ENCODE measurements around the gene LRRC3B. TPM values are rescaled to one million over a fixed set of nuclear protein-coding genes. Genes with fewer than 3 reads are reported as not detected.

The LRRC3B gene
- total RNA-seq, 5 donors from 2014 or later (not counting 1 experiment from before 2014, with no cell fraction given): not detected

GRCh38 chr3:26713091-26713490, 90.5 kb downstream of the LRRC3B start:
- Mint-ChIP-seq H3K4me1 (no peaks in the 10 kb centered on the region), H3K27ac (no peak overlapping the region), H3K4me3 (no peak overlapping the region), H3K9me3 (peaks cover 0 to 3% (median 0%) of the 10 kb centered on the region in 3 donors), H3K27me3 (peaks cover 1 to 3% of the 10 kb centered on the region in 2 donors), H3K36me3 (no peaks in the 10 kb centered on the region)
- WGBS (ENCODE audit: insufficient coverage): 88% methylated on average over 1 of the region's 3 CpGs
- H3K4me1 ChIP-seq (ENCODE audit: control insufficient read depth in 1 of 2, extremely low read depth in 1 of 2, insufficient read depth in 2 of 2, low read length in 2 of 2): no peaks in the 10 kb centered on the region
- ChIA-PET CTCF (interaction anchor here in 1 of 2 donors (1.1 kb wide), 1 partner anchor 1065 kb away, joined by 4 read pairs; no protein-coding TSS in a partner anchor), POLR2A (no interaction called here)
- no peaks in the 10 kb centered on the region for H3K9me3 ChIP-seq
- no peak overlapping the region for H3K27ac ChIP-seq (ENCODE audit: low read length)
- H3K4me3 ChIP-seq (ENCODE audit: control insufficient read depth in 1 of 2, extremely low read depth in 1 of 2, low read length in 1 of 2): no peak overlapping the region
- no peak for DNase-seq
- ATAC-seq (replicated peaks in 1 of 4): no peak
- H3K27me3 ChIP-seq (replicated peaks in 1 of 2; ENCODE audit: control insufficient read depth in 2 of 2, extremely low read depth in 1 of 2, insufficient read depth in 2 of 2, low read length in 1 of 2): no peaks in the 10 kb centered on the region
- no peaks in the 10 kb centered on the region for H3K36me3 ChIP-seq (ENCODE audit: control insufficient read depth in 2 of 2, extremely low read depth in 1 of 2, insufficient read depth in 1 of 2, low read length in 1 of 2)

GRCh38 chr3:26714485-26714884, 91.9 kb downstream of the LRRC3B start:
- ChIA-PET CTCF (interaction anchor here in 1 of 2 donors (0.6 kb wide), 1 partner anchor 1183 kb away, joined by 4 read pairs; no protein-coding TSS in a partner anchor), POLR2A (no interaction called here)
- Histone ChIP-seq H3K4me1 (ENCODE audit: control insufficient read depth in 1 of 2, extremely low read depth in 1 of 2, insufficient read depth in 2 of 2, low read length in 2 of 2) (no peaks in the 10 kb centered on the region), H3K36me3 (ENCODE audit: control insufficient read depth in 2 of 2, extremely low read depth in 1 of 2, insufficient read depth in 1 of 2, low read length in 1 of 2) (no peaks in the 10 kb centered on the region), H3K9me3 (no peaks in the 10 kb centered on the region), H3K4me3 (ENCODE audit: control insufficient read depth in 1 of 2, extremely low read depth in 1 of 2, low read length in 1 of 2) (no peak overlapping the region), H3K27me3 (replicated peaks in 1 of 2; ENCODE audit: control insufficient read depth in 2 of 2, extremely low read depth in 1 of 2, insufficient read depth in 2 of 2, low read length in 1 of 2) (no peaks in the 10 kb centered on the region), H3K27ac (ENCODE audit: low read length) (no peak overlapping the region)
- Mint-ChIP-seq H3K9me3 (peaks cover 0 to 3% (median 0%) of the 10 kb centered on the region in 3 donors), H3K36me3 (no peaks in the 10 kb centered on the region), H3K27ac (no peak overlapping the region), H3K4me3 (no peak overlapping the region), H3K4me1 (no peaks in the 10 kb centered on the region), H3K27me3 (peaks cover 0 to 3% of the 10 kb centered on the region in 2 donors)
- WGBS (ENCODE audit: insufficient coverage): 100% methylated on average over 2 of the region's 3 CpGs
- no peak for ATAC-seq (replicated peaks in 1 of 4)
- DNase-seq: no peak

GRCh38 chr3:26715431-26715830, 92.9 kb downstream of the LRRC3B start:
- Histone ChIP-seq H3K27ac (ENCODE audit: low read length) (no peak overlapping the region), H3K27me3 (replicated peaks in 1 of 2; ENCODE audit: control insufficient read depth in 2 of 2, extremely low read depth in 1 of 2, insufficient read depth in 2 of 2, low read length in 1 of 2) (no peaks in the 10 kb centered on the region), H3K9me3 (no peaks in the 10 kb centered on the region), H3K36me3 (ENCODE audit: control insufficient read depth in 2 of 2, extremely low read depth in 1 of 2, insufficient read depth in 1 of 2, low read length in 1 of 2) (no peaks in the 10 kb centered on the region), H3K4me1 (ENCODE audit: control insufficient read depth in 1 of 2, extremely low read depth in 1 of 2, insufficient read depth in 2 of 2, low read length in 2 of 2) (no peaks in the 10 kb centered on the region), H3K4me3 (ENCODE audit: control insufficient read depth in 1 of 2, extremely low read depth in 1 of 2, low read length in 1 of 2) (no peak overlapping the region)
- peaks cover 0 to 3% (median 0%) of the 10 kb centered on the region in 3 donors for H3K9me3 Mint-ChIP-seq
- ATAC-seq (replicated peaks in 1 of 4) (no peak), DNase-seq (no peak)
- no peaks in the 10 kb centered on the region for H3K36me3 Mint-ChIP-seq
- ChIA-PET CTCF (no interaction called here), POLR2A (no interaction called here)
- no peaks in the 10 kb centered on the region for H3K4me1 Mint-ChIP-seq
- WGBS (ENCODE audit: insufficient coverage): no CpG with 5 or more reads among the region's 3 CpGs
- no peaks in the 10 kb centered on the region for H3K27me3 Mint-ChIP-seq
- H3K27ac Mint-ChIP-seq: no peak overlapping the region
- H3K4me3 Mint-ChIP-seq: no peak overlapping the region

- H3K4me3 Mint-ChIP-seq: no peak overlapping the region
- DNase-seq: no peak
- H3K4me3 ChIP-seq (ENCODE audit: control insufficient read depth in 1 of 2, extremely low read depth in 1 of 2, low read length in 1 of 2): no peak overlapping the region
- no peaks in the 10 kb centered on the region for H3K4me1 ChIP-seq (ENCODE audit: control insufficient read depth in 1 of 2, extremely low read depth in 1 of 2, insufficient read depth in 2 of 2, low read length in 2 of 2)
- POLR2A ChIA-PET: no interaction called here
- H3K27me3 Mint-ChIP-seq: no peaks in the 10 kb centered on the region
- no peak for ATAC-seq (replicated peaks in 1 of 4)
- H3K27ac Mint-ChIP-seq: no peak overlapping the region
- H3K36me3 ChIP-seq (ENCODE audit: control insufficient read depth in 2 of 2, extremely low read depth in 1 of 2, insufficient read depth in 1 of 2, low read length in 1 of 2): no peaks in the 10 kb centered on the region
- WGBS (ENCODE audit: insufficient coverage): no CpG with 5 or more reads among the region's 1 CpG
- H3K27ac ChIP-seq (ENCODE audit: low read length): no peak overlapping the region
- peaks cover 0 to 3% (median 0%) of the 10 kb centered on the region in 3 donors for H3K9me3 Mint-ChIP-seq
- no peaks in the 10 kb centered on the region for H3K4me1 Mint-ChIP-seq
- H3K36me3 Mint-ChIP-seq: no peaks in the 10 kb centered on the region
- CTCF ChIA-PET: no interaction called here
- no peaks in the 10 kb centered on the region for H3K9me3 ChIP-seq
- no peaks in the 10 kb centered on the region for H3K27me3 ChIP-seq (replicated peaks in 1 of 2; ENCODE audit: control insufficient read depth in 2 of 2, extremely low read depth in 1 of 2, insufficient read depth in 2 of 2, low read length in 1 of 2)
Observed at GRCh38 chr3:26718315-26718714, 95.7 kb downstream of the LRRC3B start.

GRCh38 chr3:26719134-26719533, 96.6 kb downstream of the LRRC3B start:
- Histone ChIP-seq H3K27ac (ENCODE audit: low read length) (no peak overlapping the region), H3K4me1 (ENCODE audit: control insufficient read depth in 1 of 2, extremely low read depth in 1 of 2, insufficient read depth in 2 of 2, low read length in 2 of 2) (no peaks in the 10 kb centered on the region), H3K4me3 (ENCODE audit: control insufficient read depth in 1 of 2, extremely low read depth in 1 of 2, low read length in 1 of 2) (no peak overlapping the region), H3K27me3 (replicated peaks in 1 of 2; ENCODE audit: control insufficient read depth in 2 of 2, extremely low read depth in 1 of 2, insufficient read depth in 2 of 2, low read length in 1 of 2) (no peaks in the 10 kb centered on the region), H3K9me3 (no peaks in the 10 kb centered on the region), H3K36me3 (ENCODE audit: control insufficient read depth in 2 of 2, extremely low read depth in 1 of 2, insufficient read depth in 1 of 2, low read length in 1 of 2) (no peaks in the 10 kb centered on the region)
- no peaks in the 10 kb centered on the region for H3K4me1 Mint-ChIP-seq
- H3K36me3 Mint-ChIP-seq: no peaks in the 10 kb centered on the region
- CTCF ChIA-PET: no interaction called here
- no peak overlapping the region for H3K27ac Mint-ChIP-seq
- no peaks in the 10 kb centered on the region for H3K27me3 Mint-ChIP-seq
- DNase-seq (no peak), ATAC-seq (replicated peaks in 1 of 4) (no peak)
- H3K4me3 Mint-ChIP-seq: no peak overlapping the region
- POLR2A ChIA-PET: interaction anchor here in 1 of 2 donors (0.6 kb wide), 1 partner anchor 427 kb away, joined by 3 read pairs; no protein-coding TSS in a partner anchor
- peaks cover 0 to 3% (median 0%) of the 10 kb centered on the region in 3 donors for H3K9me3 Mint-ChIP-seq
- no CpG with 5 or more reads among the region's 4 CpGs for WGBS (ENCODE audit: insufficient coverage)

GRCh38 chr3:26721047-26721446, 98.5 kb downstream of the LRRC3B start:
- Mint-ChIP-seq H3K27me3 (no peaks in the 10 kb centered on the region), H3K27ac (no peak overlapping the region), H3K4me3 (no peak overlapping the region), H3K9me3 (peaks cover 0 to under 1% (median 0%) of the 10 kb centered on the region in 3 donors), H3K4me1 (no peaks in the 10 kb centered on the region), H3K36me3 (no peaks in the 10 kb centered on the region)
- Histone ChIP-seq H3K27ac (ENCODE audit: low read length) (no peak overlapping the region), H3K4me3 (ENCODE audit: control insufficient read depth in 1 of 2, extremely low read depth in 1 of 2, low read length in 1 of 2) (no peak overlapping the region), H3K4me1 (ENCODE audit: control insufficient read depth in 1 of 2, extremely low read depth in 1 of 2, insufficient read depth in 2 of 2, low read length in 2 of 2) (no peaks in the 10 kb centered on the region), H3K36me3 (ENCODE audit: control insufficient read depth in 2 of 2, extremely low read depth in 1 of 2, insufficient read depth in 1 of 2, low read length in 1 of 2) (no peaks in the 10 kb centered on the region), H3K9me3 (no peaks in the 10 kb centered on the region), H3K27me3 (replicated peaks in 1 of 2; ENCODE audit: control insufficient read depth in 2 of 2, extremely low read depth in 1 of 2, insufficient read depth in 2 of 2, low read length in 1 of 2) (no peaks in the 10 kb centered on the region)
- CTCF ChIA-PET: no interaction called here
- WGBS (ENCODE audit: insufficient coverage): no CpG with 5 or more reads among the region's 2 CpGs
- ATAC-seq (replicated peaks in 1 of 4): no peak
- POLR2A ChIA-PET: no interaction called here
- no peak for DNase-seq

GRCh38 chr3:26731843-26732242, 109.3 kb downstream of the LRRC3B start:
- no peaks in the 10 kb centered on the region for H3K4me1 ChIP-seq (ENCODE audit: control insufficient read depth in 1 of 2, extremely low read depth in 1 of 2, insufficient read depth in 2 of 2, low read length in 2 of 2)
- H3K27ac ChIP-seq (ENCODE audit: low read length): no peak overlapping the region
- no peaks in the 10 kb centered on the region for H3K27me3 ChIP-seq (replicated peaks in 1 of 2; ENCODE audit: control insufficient read depth in 2 of 2, extremely low read depth in 1 of 2, insufficient read depth in 2 of 2, low read length in 1 of 2)
- no peak overlapping the region for H3K4me3 ChIP-seq (ENCODE audit: control insufficient read depth in 1 of 2, extremely low read depth in 1 of 2, low read length in 1 of 2)
- H3K36me3 Mint-ChIP-seq: no peaks in the 10 kb centered on the region
- WGBS (ENCODE audit: insufficient coverage): no CpG with 5 or more reads among the region's 1 CpG
- peaks cover 0 to 5% (median 5%) of the 10 kb centered on the region in 3 donors for H3K9me3 Mint-ChIP-seq
- DNase-seq (no peak), ATAC-seq (replicated peaks in 1 of 4) (no peak)
- H3K9me3 ChIP-seq: no peaks in the 10 kb centered on the region
- H3K27me3 Mint-ChIP-seq: no peaks in the 10 kb centered on the region
- H3K27ac Mint-ChIP-seq: no peak overlapping the region
- no peaks in the 10 kb centered on the region for H3K4me1 Mint-ChIP-seq
- ChIA-PET POLR2A (no interaction called here), CTCF (no interaction called here)
- no peak overlapping the region for H3K4me3 Mint-ChIP-seq
- no peaks in the 10 kb centered on the region for H3K36me3 ChIP-seq (ENCODE audit: control insufficient read depth in 2 of 2, extremely low read depth in 1 of 2, insufficient read depth in 1 of 2, low read length in 1 of 2)

Measured in T-cell (primary cell).